PC-3 (cell line): ENCODE measurements around the gene SBK1.

Source experiments
- EZH2phosphoT487 ChIP-seq: fragments of 300-600 bp; sonication (generic); IDR thresholded peaks from 2 replicates; pipeline ENCODE4 v1.6.1; 2018; ENCODE audit warnings: mild to moderate bottlenecking, antibody characterized with exemption, low read length, borderline replicate concordance
- TF ChIP-seq, protein P1 (sequence below): fragments of 300-600 bp; sonication (generic); conservative IDR thresholded peaks from 2 replicates; pipeline ENCODE4 v1.5.1; 2017; ENCODE audit warnings: antibody characterized with exemption, low read depth, mild to moderate bottlenecking, low read length

DNA sequence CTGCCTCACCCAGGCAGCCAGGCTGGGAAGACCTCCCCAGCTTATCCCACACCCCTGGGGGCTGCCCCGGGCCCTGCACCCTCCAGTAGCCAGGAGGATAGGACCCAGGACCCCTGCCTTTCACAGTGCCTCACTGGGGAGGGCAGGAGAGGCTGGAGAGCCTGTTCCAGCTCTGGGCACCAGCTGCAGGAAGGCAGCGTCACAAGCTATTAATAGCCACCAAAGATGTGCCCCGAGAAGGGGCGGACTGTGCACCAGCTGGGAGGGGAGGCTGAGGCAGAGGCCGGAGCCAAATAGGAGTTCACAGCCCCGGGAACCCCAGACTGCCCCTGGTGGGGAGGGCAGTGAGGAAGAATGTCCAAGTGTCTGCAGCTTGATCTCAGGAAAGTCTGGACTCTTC, 8.8 kb downstream of the SBK1 start:
- TF ChIP-seq EZH2phosphoT487: no peak
- TF ChIP-seq, protein P1, sequence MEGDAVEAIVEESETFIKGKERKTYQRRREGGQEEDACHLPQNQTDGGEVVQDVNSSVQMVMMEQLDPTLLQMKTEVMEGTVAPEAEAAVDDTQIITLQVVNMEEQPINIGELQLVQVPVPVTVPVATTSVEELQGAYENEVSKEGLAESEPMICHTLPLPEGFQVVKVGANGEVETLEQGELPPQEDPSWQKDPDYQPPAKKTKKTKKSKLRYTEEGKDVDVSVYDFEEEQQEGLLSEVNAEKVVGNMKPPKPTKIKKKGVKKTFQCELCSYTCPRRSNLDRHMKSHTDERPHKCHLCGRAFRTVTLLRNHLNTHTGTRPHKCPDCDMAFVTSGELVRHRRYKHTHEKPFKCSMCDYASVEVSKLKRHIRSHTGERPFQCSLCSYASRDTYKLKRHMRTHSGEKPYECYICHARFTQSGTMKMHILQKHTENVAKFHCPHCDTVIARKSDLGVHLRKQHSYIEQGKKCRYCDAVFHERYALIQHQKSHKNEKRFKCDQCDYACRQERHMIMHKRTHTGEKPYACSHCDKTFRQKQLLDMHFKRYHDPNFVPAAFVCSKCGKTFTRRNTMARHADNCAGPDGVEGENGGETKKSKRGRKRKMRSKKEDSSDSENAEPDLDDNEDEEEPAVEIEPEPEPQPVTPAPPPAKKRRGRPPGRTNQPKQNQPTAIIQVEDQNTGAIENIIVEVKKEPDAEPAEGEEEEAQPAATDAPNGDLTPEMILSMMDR: no peak
